Measurements from ENCODE around the gene EFHC1. TPM values are rescaled to one million over a fixed set of nuclear protein-coding genes. Genes with fewer than 3 reads are reported as not detected.
"Not testable (repeated sequence)": the region's sequence is repeated elsewhere in the genome, so short reads cannot be mapped to it uniquely, and the experiment has no call there.

The EFHC1 gene
- total RNA-seq, 2 donors from 2014 or later, result 7.3 to 7.9 TPM

GRCh38 chr6:52422156-52422555 is 2.0 kb downstream of the EFHC1 start:
- ATAC-seq (no peak), DNase-seq (no peak)
- intact Hi-C loops (cut with DNase I), result loop anchor here in 1 of 2 donors (5.0 kb wide), 1 partner anchor 75 kb away; no protein-coding TSS in a partner anchor

- ATAC-seq (no peak), DNase-seq (no peak)
- intact Hi-C loops (cut with DNase I), result loop anchor here in 1 of 2 donors (5.0 kb wide), 1 partner anchor 74 kb away; no protein-coding TSS in a partner anchor
Measured at GRCh38 chr6:52423448-52423847, 3.3 kb downstream of the EFHC1 start.

GRCh38 chr6:52423971-52424381 is 3.8 kb downstream of the EFHC1 start:
- ATAC-seq (peak in 1 of 2 donors; percentile 53), DNase-seq (peak; percentile 57)
- intact Hi-C loops (cut with DNase I), result loop anchor here in 1 of 2 donors (5.0 kb wide), 1 partner anchor 73 kb away; no protein-coding TSS in a partner anchor

GRCh38 chr6:52424513-52424912 is 4.4 kb downstream of the EFHC1 start:
- DNase-seq (no peak), ATAC-seq (no peak)
- intact Hi-C loops (cut with DNase I), result loop anchor here in 1 of 2 donors (5.0 kb wide), 1 partner anchor 73 kb away; no protein-coding TSS in a partner anchor

GRCh38 chr6:52426667-52427066 is 6.5 kb downstream of the EFHC1 start:
- intact Hi-C loops (cut with DNase I), result no loop called here
- no peak for DNase-seq
- ATAC-seq, result no peak

GRCh38 chr6:52433294-52433693 is 13.2 kb downstream of the EFHC1 start:
- intact Hi-C loops (cut with DNase I); ATAC-seq; DNase-seq: not testable (repeated sequence)

- no peak for ATAC-seq
- no peak for DNase-seq
- intact Hi-C loops (cut with DNase I), result no loop called here
Measured at GRCh38 chr6:52435345-52435744, 15.2 kb downstream of the EFHC1 start.

GRCh38 chr6:52438926-52439325 is 18.8 kb downstream of the EFHC1 start:
- intact Hi-C loops (cut with DNase I), result no loop called here
- no peak for DNase-seq
- no peak for ATAC-seq

- intact Hi-C loops (cut with DNase I), result no loop called here
- ATAC-seq, result no peak
Measured at GRCh38 chr6:52454556-52454955, 34.4 kb downstream of the EFHC1 start.

GRCh38 chr6:52457096-52457495 is 37.0 kb downstream of the EFHC1 start:
- intact Hi-C loops (cut with DNase I), result no loop called here
- ATAC-seq, result no peak
- no peak for DNase-seq

More at GRCh38 chr6:52454556-52454955, 34.4 kb downstream of the EFHC1 start:
- no peak for DNase-seq

GRCh38 chr6:52461194-52461593 is 41.1 kb downstream of the EFHC1 start:
- intact Hi-C loops (cut with DNase I); DNase-seq; ATAC-seq: not testable (repeated sequence)

GRCh38 chr6:52474173-52474572 is 54.0 kb downstream of the EFHC1 start:
- no peak for ATAC-seq
- DNase-seq, result no peak
- intact Hi-C loops (cut with DNase I), result no loop called here

- intact Hi-C loops (cut with DNase I), result no loop called here
- DNase-seq, result no peak
Measured at GRCh38 chr6:52475307-52475706, 55.2 kb downstream of the EFHC1 start.

GRCh38 chr6:52482903-52483670 is 62.9 kb downstream of the EFHC1 start:
- ATAC-seq, result no peak
- DNase-seq, result no peak
- intact Hi-C loops (cut with DNase I), result no loop called here

More at GRCh38 chr6:52475307-52475706, 55.2 kb downstream of the EFHC1 start:
- no peak for ATAC-seq

- DNase-seq (no peak), ATAC-seq (no peak)
- intact Hi-C loops (cut with DNase I), result no loop called here
Measured at GRCh38 chr6:52483671-52484003, 63.5 kb downstream of the EFHC1 start.

GRCh38 chr6:52489881-52490280 is 69.7 kb downstream of the EFHC1 start:
- intact Hi-C loops (cut with DNase I), result no loop called here
- ATAC-seq, result no peak
- DNase-seq, result no peak

- ATAC-seq (no peak), DNase-seq (no peak)
- intact Hi-C loops (cut with DNase I), result no loop called here
Measured at GRCh38 chr6:52491203-52492069, 71.3 kb downstream of the EFHC1 start.

- intact Hi-C loops (cut with DNase I), result no loop called here
- ATAC-seq, result no peak
- DNase-seq, result no peak
Measured at GRCh38 chr6:52493669-52494068, 73.5 kb downstream of the EFHC1 start.

- ATAC-seq (no peak), DNase-seq (no peak)
- intact Hi-C loops (cut with DNase I), result loop anchor here in 1 of 2 donors (5.0 kb wide), 1 partner anchor 72 kb away; the partner anchor contains the start of gene EFHC1
Measured at GRCh38 chr6:52494298-52495072, 74.3 kb downstream of the EFHC1 start.

Measured in left cardiac atrium (tissue), 4 donors.